Inflammatory macrophage treated with lipopolysaccharide for 4 hours (primary cell): ENCODE data around the gene GNLY.
A peak's percentile ranks its signal among the peaks of the same experiment; 100 is the strongest.

Source experiments
- DNase-seq: peaks from one replicate; pipeline ENCODE4 v3.0.0-alpha.2; 2020

The GNLY gene

GRCh38 chr2:85690932-85691331, 3.2 kb upstream of the GNLY start:
- DNase-seq: no peak

DNA sequence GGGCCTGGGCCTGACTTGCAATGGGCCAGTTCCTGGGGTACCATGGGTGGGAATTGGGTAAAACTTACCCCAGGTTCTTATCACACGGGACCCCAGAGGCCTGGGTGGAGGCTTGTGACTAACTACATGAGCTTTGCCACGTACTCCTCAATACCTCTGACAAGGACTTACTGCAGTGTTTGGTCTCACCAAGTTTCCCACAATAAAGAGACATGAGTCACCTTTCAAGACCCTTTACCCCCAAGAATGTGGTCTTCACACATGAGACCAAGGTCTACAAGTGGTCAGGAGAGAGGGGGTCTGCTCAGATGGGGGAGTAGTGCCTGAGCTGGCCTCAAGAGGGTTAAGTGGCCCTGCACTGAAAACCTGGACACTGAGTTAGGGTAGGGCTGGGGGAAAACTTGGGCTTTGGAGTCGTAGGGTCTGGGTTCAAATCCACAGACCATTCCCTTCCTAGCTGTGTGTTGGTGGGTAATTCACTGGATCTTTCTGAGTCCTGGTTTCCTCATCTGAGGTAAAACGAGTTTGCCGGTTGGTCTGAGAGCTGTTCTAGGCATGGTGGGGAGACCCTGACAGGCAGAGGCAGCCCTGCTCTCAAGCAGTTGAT, 2.0 kb upstream of the GNLY start:
- DNase-seq: no peak

GRCh38 chr2:85695121-85695520, 963 bp downstream of the GNLY start:
- no peak for DNase-seq

GRCh38 chr2:85695691-85696668, 1.8 kb downstream of the GNLY start:
- DNase-seq: no peak

- no peak for DNase-seq
Observed at GRCh38 chr2:85697096-85697495, 2.9 kb downstream of the GNLY start.

DNA sequence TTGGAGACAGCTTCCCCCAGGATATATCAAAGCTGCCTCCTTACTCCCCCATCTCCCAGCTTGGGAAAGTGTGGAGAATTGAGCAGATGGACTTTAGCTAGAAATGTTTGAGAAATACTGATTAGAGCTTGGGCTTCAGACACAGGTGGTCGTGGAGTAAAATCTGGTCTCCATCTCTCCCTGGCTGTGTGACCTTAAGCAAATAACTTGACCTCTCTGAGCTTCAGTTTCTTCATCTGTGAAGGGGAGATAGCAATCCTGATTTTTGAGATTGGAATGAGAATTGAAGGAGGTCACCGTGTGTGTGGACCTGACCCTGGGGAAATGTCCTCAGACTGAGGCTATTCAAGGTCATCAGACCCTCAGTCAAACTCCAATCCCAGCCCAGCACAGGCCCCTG, 3.6 kb downstream of the GNLY start:
- no peak for DNase-seq

- no peak for DNase-seq
Observed at GRCh38 chr2:85698184-85698879, 4.2 kb downstream of the GNLY start.

DNA sequence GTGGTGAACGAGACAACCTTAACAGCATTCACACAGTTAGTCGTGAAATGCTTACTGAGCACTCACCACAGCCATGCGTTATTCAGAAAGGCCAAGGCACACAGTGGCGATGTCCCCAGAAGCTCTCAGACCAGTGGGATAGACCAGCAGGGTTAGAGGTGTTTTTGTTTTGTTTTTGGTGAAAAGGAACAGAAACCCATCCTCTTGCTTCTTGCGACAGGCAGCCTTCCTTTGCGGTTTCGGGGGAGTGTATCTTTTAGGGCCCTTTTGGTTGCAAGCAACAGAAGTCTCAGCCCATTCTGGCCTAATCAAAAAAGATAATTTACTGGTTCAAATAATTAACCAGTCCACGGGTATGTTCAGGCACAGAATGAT, 4.7 kb downstream of the GNLY start:
- peak; percentile 74 for DNase-seq

GRCh38 chr2:85699325-85699724, 5.2 kb downstream of the GNLY start:
- DNase-seq: no peak

DNA sequence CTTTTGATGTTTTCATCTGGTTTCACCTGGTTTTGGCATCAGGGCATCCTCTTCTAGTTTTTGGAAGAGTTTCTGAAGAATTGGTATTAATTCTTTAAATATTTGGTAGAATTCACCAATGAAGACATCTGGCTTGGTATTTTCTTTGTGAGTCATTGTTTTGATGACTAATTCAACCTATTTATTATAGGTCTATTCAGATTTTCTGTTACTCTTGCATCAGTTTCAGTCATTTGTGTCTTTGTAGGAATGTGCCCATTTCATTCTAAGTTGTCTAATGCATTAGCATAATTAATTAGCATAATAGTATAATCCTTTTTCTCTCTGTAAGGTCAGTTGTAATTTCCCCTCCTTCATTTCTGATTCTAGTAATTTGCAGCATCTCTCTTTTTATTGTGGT, 8.0 kb downstream of the GNLY start:
- peak; percentile 53 for DNase-seq

GRCh38 chr2:85702800-85703199, 8.6 kb downstream of the GNLY start:
- peak; percentile 36 for DNase-seq

DNA sequence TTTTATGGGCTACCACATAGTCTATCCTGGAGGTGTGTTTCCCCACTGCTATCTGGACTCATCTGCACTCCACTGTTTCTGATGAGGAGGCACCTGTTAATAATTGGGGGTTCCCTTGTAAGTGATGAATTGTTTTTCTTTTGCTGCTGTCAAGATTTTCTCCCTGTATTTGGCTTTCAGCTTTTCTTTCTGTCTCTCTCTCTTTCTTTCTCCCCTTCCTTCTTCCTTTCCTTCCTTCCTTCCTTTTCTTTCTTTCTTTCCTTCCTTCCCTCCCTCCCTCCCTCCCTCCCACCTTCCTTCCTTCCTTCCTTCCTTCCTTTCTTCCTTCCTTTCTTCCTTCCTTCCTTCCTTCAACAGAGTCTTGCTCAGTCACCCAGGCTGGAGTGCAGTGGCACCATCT, 9.2 kb downstream of the GNLY start:
- no peak for DNase-seq

GRCh38 chr2:85704038-85704437, 9.9 kb downstream of the GNLY start:
- no peak for DNase-seq

GRCh38 chr2:85704800-85705679, 10.9 kb downstream of the GNLY start:
- DNase-seq: peak; percentile 81

GRCh38 chr2:85705680-85706039, 11.5 kb downstream of the GNLY start:
- peak; percentile 91 for DNase-seq

GRCh38 chr2:85706063-85706462, 11.9 kb downstream of the GNLY start:
- DNase-seq: no peak

- peak; percentile 96 for DNase-seq
Observed at GRCh38 chr2:85706599-85707296, 12.6 kb downstream of the GNLY start.

GRCh38 chr2:85707304-85707703, 13.1 kb downstream of the GNLY start:
- DNase-seq: peak; percentile 91

DNA sequence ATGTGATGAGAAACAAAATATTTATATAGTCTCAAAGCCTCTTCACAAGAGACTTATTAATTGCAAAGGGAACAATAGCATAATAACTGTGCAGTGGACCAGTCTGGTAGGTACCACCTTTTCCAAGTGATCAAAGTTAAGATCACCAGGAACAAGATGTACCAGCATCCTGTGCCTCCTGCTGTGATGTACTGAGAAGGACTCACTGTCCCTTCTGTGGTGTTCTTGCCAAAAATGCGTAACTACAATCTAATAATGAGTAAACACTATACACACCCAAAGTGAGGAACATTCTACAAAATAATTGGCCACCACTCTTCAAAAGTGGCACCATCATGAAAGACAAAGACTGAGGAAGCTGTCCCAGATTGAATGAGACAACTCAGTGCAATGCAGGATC, 14.5 kb downstream of the GNLY start:
- DNase-seq: no peak

- peak; percentile 59 for DNase-seq
Observed at GRCh38 chr2:85709401-85709811, 15.2 kb downstream of the GNLY start.

GRCh38 chr2:85710687-85711577, 16.8 kb downstream of the GNLY start:
- DNase-seq: peak; percentile 26
